H1 (cell line): ENCODE data around the gene DCX.

Source experiments
- CREB1 ChIP-seq: IDR thresholded peaks from 2 replicates; pipeline ENCODE4 v1.6.1; 2012; ENCODE audit warnings: inconsistent platforms
- CTCF ChIP-seq, 3 experiments: IDR thresholded peaks; 1 replicate in 2 of 3; 2 replicates in 1 of 3; pipeline versions ENCODE4 v1.5.1 to v1.6.1; 2011; ENCODE audit warnings: low read length in 3 of 3, mild to moderate bottlenecking in 3 of 3, inconsistent platforms in 2 of 3, low read depth in 1 of 3, moderate library complexity in 1 of 3; ENCODE audit not compliant: insufficient read depth in 1 of 3; ENCODE audit errors: control extremely low read depth in 1 of 3
- EP300 ChIP-seq, 2 experiments: IDR thresholded peaks; 1 replicate in 1 of 2; 2 replicates in 1 of 2; pipeline ENCODE4 v1.6.1; 2011 to 2012; ENCODE audit warnings: low read depth in 2 of 2, low read length in 2 of 2, mild to moderate bottlenecking in 2 of 2, borderline replicate concordance in 1 of 2, inconsistent platforms in 1 of 2, moderate library complexity in 1 of 2
- FOSL1 ChIP-seq: IDR thresholded peaks from 2 replicates; pipeline ENCODE4 v1.6.1; 2011; ENCODE audit warnings: mild to moderate bottlenecking, low read depth, low read length, moderate library complexity; ENCODE audit not compliant: insufficient read depth
- HDAC6 ChIP-seq: IDR thresholded peaks from one replicate; pipeline ENCODE4 v1.7.1; 2012; ENCODE audit warnings: low read depth, mild to moderate bottlenecking, inconsistent platforms, low read length, moderate library complexity
- PHF8 ChIP-seq: fragments of 200-600 bp; sonication (generic); conservative IDR thresholded peaks from 2 replicates; pipeline ENCODE4 v1.7.1; 2012; ENCODE audit warnings: low read depth, mild to moderate bottlenecking, inconsistent platforms, low read length, moderate library complexity
- POLR2AphosphoS5 ChIP-seq: IDR thresholded peaks from 2 replicates; pipeline ENCODE4 v1.6.1; 2011; ENCODE audit warnings: low read depth, low read length
- SUZ12 ChIP-seq: fragments of 200-600 bp; sonication (generic); IDR thresholded peaks from 2 replicates; pipeline ENCODE4 v1.6.1; 2012; ENCODE audit warnings: mild to moderate bottlenecking, inconsistent platforms, low read length, moderate library complexity, mixed read lengths
- YY1 ChIP-seq: IDR thresholded peaks from 2 replicates; pipeline ENCODE4 v1.6.1; 2011; ENCODE audit warnings: low read depth, mild to moderate bottlenecking, low read length

- TF ChIP-seq SUZ12 (no peak), FOSL1 (no peak), YY1 (no peak), HDAC6 (no peak), EP300 (IDR thresholded peaks at IDR 0.05; ENCODE audit: borderline replicate concordance in 1 of 2, low read depth in 2 of 2, low read length in 2 of 2) (no peak), CTCF (IDR thresholded peaks at IDR 0.05; ENCODE audit: control extremely low read depth in 1 of 3, insufficient read depth in 1 of 3, low read depth in 1 of 3, low read length in 3 of 3) (no peak), PHF8 (no peak), POLR2AphosphoS5 (no peak), CREB1 (no peak)
Measured at GRCh38 chrX:111339212-111339611, 72.8 kb downstream of the DCX start.
